Measurements from ENCODE around the gene ZDHHC11B. TPM values are rescaled to one million over a fixed set of nuclear protein-coding genes. Genes with fewer than 3 reads are reported as not detected.
"Not testable (repeated sequence)": the region's sequence is repeated elsewhere in the genome, so short reads cannot be mapped to it uniquely, and the experiment has no call there.

The ZDHHC11B gene
- total RNA-seq, 4 donors from 2014 or later: 1.1 to 5.5 (median 3.5) TPM

DNA sequence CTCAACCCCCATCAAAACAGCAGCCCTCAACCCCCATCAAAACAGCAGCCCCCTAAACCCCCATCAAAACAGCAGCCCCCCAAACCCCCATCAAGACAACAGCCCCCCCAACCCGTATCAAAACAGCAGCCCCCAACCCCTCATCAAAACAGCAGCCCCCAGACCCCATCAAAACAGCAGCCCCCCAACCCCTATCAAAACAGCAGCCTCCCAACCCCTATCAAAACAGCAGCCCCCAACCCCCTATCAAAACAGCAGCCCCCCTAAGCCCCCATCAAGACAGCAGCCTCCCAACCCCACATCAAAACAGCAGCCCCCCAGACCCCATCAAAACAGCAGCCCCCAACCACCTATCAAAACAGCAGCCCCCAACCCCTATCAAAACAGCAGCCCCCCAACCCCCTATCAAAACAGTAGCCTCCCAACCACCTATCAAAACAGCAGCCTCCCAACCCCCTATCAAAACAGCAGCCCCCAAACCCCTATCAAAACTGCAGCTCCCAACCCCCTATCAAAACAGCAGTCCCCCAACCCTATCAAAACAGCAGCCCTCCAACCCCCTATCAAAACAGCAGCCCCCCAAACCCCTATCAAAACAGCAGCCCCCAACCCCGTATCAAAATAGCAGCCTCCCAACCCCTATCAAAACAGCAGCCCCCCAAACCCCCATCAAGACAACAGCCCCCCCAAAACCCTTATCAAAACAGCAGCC is 92.6 kb downstream of the ZDHHC11B start:
- TF ChIP-seq, protein P1, sequence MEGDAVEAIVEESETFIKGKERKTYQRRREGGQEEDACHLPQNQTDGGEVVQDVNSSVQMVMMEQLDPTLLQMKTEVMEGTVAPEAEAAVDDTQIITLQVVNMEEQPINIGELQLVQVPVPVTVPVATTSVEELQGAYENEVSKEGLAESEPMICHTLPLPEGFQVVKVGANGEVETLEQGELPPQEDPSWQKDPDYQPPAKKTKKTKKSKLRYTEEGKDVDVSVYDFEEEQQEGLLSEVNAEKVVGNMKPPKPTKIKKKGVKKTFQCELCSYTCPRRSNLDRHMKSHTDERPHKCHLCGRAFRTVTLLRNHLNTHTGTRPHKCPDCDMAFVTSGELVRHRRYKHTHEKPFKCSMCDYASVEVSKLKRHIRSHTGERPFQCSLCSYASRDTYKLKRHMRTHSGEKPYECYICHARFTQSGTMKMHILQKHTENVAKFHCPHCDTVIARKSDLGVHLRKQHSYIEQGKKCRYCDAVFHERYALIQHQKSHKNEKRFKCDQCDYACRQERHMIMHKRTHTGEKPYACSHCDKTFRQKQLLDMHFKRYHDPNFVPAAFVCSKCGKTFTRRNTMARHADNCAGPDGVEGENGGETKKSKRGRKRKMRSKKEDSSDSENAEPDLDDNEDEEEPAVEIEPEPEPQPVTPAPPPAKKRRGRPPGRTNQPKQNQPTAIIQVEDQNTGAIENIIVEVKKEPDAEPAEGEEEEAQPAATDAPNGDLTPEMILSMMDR (IDR thresholded peaks at IDR 0.05): no peak
- no peak for DNase-seq (ENCODE audit: low spot score)
- ATAC-seq (ENCODE audit: low FRiP score): no peak

DNA sequence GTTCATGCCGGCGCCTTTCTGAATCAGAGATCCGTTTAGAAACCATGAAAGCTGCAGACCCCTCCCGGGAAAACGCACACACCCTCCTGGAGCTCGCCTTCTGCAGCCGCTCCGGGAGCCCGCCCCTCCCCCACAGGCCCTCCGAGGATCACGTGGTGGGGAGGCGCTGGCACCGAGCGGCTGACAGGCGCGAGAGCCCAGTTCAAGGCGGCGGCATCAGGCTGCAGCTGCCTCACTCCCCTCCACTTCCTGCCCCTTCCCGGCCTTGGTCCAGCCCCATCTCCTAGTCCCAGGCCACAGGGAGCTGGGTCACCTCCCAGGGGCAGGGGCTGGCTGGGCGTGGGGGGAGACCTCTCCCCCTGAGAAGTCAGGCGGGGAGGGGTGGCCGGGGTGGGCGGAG is 93.5 kb downstream of the ZDHHC11B start:
- not testable (repeated sequence) for ATAC-seq (ENCODE audit: low FRiP score); DNase-seq (ENCODE audit: low spot score)

DNA sequence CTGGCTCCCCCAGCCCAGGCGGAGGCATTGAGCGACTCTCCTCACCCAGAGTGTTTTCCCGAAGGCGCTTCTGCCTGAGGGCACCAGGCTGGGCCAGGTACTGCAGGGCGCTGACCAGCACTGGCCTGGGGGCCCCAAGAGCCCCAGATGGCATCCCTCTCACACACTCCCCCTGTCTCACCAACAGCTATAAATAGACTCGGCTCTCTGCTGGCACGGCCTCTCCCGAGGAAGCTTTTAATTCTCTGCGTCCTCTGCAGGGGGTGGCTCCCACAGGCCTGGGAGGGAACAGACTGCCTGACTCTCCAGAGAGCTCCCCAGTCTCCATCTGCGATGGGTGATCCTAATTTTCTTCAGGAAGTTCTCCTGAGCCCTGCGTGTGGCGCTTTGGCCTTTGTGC is 94.2 kb downstream of the ZDHHC11B start:
- ATAC-seq (ENCODE audit: low FRiP score): not testable (repeated sequence)

DNA sequence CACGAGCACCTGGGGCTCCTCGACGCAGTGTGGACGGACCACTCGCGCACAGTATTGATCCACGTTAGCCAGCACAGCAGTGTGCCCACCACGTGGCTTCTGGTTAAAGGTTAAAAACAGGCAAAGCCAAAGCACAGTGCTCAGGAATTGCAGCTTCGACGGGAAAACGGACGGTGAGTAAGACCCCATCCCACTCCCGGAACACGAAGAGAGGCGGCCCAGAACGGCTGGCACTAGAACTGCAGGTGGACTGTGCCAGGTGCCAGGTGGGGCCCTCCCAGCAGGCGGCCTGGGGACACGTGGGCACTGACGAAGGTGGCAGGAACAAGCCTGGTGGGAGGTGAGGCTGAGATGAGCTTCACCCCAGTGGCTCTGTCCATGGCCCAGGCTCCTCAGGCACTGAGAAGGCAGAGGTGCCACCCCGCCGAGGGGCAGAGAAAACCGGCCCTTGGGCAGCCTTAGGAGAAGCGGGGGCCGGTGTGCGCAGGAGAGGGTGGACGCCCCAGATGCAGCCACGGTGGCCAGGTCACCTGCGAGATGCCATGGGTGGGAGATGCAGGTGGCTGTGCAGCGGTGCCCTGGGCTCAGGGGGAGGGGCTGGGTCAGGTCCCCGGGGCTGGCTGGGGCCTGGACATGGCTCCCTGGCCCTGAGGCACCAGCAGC is 96.0 kb downstream of the ZDHHC11B start:
- peak; percentile 18 for DNase-seq (ENCODE audit: low spot score)
- ATAC-seq (ENCODE audit: low FRiP score): not testable (repeated sequence)

More for the DNA sequence above, 94.2 kb downstream of the ZDHHC11B start:
- DNase-seq (ENCODE audit: low spot score): not testable (repeated sequence)

DNA sequence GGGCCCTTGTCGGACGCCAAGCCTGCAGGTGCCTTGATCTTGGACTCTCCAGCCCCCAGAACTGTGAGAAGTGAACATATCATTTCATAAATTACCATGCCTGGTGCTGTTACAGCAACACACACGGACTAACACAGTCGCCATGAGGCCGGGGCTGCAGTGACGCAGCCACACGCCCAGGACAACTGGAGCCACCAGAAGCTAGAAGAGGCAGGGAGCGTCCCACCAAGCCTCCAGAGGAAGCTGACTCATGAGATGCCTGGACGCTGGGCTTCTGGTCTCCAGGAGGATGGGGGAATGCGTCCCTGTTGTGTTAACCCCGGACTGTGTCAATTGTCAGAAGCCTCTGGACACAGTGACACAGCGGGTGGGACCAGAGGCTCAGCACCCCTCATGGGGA is 97.6 kb downstream of the ZDHHC11B start:
- not testable (repeated sequence) for ATAC-seq (ENCODE audit: low FRiP score)
- peak; percentile 14 for DNase-seq (ENCODE audit: low spot score)

DNA sequence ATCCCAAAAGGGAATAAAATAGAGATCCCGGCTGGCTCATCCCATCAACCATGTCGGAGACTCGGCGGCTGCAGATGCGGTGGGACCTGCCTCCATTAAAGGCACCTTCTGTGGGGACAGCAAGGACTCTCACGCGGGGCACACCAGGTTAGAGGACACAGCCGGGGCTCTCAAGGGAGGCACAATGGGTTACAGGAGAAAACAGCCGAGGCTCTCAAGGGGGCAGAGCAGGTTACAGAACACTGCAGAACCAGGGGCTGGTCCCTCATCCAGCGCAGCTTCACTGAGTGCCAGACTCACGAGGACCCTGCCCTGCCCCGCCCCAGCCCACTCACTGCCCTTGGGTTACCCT is 98.4 kb downstream of the ZDHHC11B start:
- not testable (repeated sequence) for ATAC-seq (ENCODE audit: low FRiP score)
- peak; percentile 18 for DNase-seq (ENCODE audit: low spot score)

DNA sequence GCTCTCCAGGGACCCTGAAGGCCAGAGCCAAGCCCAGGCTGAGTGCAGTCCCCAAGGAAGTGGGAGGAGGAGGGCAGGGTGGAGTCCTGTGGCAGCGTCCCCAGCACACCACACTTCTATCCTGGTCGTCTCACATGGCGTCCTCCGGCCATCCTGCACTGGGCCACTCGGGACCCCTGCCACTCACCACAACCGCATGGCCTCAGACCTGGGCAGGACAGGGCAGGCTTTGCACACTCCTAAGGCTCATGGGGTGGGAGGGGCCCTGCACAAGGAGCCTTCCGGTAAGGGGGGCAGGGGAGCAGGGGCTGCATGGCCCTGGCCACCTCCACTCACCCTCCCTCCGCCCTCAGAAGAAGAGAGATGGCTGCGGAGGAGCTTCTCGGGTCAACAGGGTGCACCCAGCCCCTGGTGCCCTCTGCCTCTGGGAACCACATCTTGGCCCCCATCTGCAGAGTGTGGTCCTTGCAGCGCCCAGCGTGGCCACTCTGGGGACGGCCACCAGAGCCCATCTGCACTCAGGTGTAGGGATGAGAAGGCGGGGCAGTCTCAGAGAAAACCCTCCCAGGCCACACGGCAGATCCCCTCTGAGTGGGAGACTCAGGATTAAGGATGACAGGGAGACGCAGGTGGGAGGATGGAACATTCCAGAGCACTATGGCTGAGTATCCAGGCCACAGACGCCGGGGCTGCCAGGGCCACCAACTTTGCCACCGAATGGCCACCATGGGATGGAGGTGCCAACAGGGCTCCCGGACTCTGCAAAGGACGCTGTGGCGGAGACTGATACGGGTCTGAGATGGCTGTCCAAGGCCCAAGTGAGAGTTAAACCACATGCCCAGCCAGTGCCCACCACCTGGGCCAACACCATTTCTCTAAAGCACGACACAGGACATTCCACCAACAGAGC is 99.0 kb downstream of the ZDHHC11B start:
- DNase-seq (ENCODE audit: low spot score) (peak; percentile 3), ATAC-seq (ENCODE audit: low FRiP score) (no peak)
- TF ChIP-seq, protein P1 (IDR thresholded peaks at IDR 0.05): no peak

DNA sequence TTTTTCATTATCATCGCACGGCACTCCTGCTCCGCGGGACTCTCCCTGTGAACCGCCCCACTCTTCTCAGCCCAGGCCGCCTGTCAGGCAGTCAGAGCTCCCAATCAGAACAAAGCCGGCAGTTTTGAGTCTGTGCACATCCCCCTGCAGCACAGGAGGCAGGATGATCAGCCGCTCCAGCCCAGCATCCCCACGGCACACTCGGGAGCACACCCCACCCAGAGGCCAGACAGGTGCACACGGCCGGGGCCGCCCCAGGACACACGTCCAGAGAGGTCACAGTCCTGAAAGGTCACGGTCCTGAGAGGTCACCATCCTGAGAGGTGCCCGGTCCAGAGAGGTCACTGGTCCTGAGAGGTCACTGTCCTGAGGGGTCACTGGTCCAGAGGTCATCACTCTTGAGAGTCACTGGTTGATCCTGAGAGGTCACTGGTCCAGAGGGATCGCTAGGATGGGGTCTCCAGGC is 99.7 kb downstream of the ZDHHC11B start:
- TF ChIP-seq, protein P1 (IDR thresholded peaks at IDR 0.05): no peak
- peak; percentile 2 for DNase-seq (ENCODE audit: low spot score)
- ATAC-seq (ENCODE audit: low FRiP score): no peak

DNA sequence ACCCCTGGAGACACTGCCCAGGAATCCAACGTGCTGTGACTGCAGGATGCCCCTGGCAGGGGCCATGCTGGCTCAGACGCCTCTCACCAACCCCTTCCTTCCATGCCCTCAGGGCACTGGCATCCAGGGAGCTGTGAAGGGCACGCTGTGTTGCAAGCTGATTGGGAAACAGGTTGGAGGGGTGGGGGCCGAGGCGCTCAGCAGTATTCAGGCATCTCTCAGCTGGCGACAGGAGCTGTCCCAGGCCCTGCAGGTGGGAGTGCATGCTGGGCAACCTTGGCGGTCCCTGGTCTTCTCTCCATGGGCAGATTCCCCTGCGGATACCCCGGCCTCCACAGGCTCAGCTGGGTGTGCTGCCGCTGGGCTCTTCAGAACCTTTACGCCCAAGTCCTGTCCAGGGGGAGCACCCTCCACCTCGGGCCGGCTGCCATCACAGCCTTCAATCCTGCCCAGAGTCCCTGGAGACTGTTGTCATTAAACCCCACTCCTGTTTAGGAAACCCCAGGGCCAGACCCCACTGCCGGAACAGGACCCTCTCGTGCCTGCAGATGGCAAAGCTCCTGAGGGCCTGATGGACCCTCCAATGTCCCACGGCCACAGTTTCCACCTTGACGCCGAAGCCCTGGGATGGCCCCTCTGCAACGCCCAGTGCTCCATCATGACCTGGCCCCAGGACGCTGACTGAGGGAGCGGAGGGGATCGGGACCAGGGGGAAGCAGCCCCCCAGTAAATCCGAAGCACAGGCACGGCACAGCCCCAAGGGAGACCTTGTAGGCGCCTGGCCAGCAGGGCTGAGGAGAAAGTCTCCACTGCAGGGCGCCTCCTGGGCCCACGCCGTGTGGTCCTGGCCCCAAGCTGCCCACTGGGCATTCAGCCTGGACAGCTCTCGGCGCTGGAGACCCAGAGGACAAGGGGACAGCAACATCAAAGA is 100.7 kb downstream of the ZDHHC11B start:
- DNase-seq (ENCODE audit: low spot score) (peak; percentile 20), ATAC-seq (ENCODE audit: low FRiP score) (no peak)
- TF ChIP-seq, protein P1 (IDR thresholded peaks at IDR 0.05): no peak

DNA sequence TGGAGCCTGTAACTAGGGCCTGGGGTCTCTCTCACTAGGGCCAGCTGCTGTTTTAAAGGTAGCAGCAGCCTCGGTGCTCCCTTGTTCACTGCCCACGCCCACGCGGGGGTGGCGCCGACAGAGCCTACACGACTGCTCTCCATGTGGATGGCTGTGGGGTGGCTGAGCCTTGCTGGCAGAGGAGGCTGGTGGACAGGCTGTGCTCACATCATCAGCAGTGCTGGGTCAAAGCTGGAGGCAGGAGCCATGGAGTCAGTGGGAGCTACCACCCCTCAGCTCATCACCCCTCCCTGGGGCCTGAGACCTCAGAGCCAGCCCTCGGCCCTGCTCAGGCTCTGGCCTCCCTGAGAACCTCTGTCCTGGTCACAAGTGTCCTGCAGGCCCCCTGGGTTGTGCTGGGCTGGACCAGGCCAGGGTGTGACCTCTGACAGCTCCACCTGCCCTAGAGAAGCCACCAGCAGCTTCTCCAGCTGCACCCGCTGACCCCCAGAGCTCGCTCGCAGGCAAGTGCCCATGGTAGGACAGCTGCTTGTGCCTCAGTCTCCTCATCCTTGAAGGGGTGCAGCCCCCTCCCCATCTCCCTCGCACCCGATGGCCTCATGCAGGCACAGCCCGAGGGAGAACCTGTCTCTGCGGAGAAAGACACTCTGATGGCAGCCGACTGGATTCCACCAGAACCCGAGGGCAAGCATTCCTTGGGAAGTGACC is 101.7 kb downstream of the ZDHHC11B start:
- not testable (repeated sequence) for ATAC-seq (ENCODE audit: low FRiP score)
- peak; percentile 10 for DNase-seq (ENCODE audit: low spot score)

DNA sequence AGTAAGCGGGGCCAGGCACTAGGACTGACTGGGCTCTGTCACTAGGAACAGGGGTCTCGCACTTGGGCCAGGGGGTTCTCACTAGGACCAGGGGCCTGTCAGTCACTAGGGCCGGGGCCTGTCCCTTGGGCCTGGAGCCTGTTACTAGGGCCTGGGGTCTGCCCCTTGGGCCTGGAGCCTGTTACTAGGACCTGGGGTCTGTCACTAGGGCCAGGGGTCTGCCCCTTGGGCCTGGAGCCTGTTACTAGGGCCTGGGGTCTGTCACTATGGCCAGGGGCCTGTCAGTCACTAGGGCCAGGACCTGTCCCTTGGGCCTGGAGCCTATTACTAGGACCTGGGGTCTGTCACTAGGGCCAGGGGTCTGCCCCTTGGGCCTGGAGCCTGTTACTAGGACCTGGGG is 102.3 kb downstream of the ZDHHC11B start:
- peak; percentile 18 for DNase-seq (ENCODE audit: low spot score)
- ATAC-seq (ENCODE audit: low FRiP score): not testable (repeated sequence)
